ENCODE results near the gene CASKIN1.

The CASKIN1 gene

DNA sequence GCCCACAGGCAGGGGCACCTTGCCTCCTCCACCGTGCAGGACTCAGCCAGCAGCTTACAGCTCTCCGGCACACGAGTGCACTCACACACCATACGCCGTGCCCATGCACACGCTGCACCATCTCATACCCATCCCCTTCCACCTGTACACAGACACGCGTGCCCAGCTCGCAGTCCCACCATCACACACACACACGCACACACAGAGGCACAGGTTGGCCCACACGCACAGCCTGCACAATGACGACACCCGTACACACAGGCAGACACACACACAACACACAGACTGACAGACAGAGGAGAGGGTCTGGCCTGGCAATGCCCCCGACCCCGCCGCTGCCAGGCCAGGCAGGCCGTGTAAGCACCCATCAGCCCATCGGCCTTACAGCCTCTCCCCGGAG, 12.1 kb downstream of the CASKIN1 start:
- TF ChIP-seq GABPA (IDR thresholded peaks at IDR 0.05; ENCODE audit: low read depth) (no peak), POLR2AphosphoS5 (IDR thresholded peaks at IDR 0.05; ENCODE audit: low read depth) (no peak), CTCF (IDR thresholded peaks at IDR 0.05; ENCODE audit: insufficient read depth, low read length) (no peak), SPI1 (IDR thresholded peaks at IDR 0.05; ENCODE audit: borderline replicate concordance, low read depth) (no peak), REST (IDR thresholded peaks at IDR 0.05; ENCODE audit: insufficient replicate concordance, low read depth) (no peak)
- no peak overlapping the region for H3K4me3 ChIP-seq (replicated peaks; ENCODE audit: insufficient read depth, low read length)
- DNase-seq (ENCODE audit: low read depth in 1 of 2, low spot score in 1 of 2) = no peak
- H3K27ac ChIP-seq (replicated peaks) = no peak overlapping the region
- H3K27me3 ChIP-seq (ENCODE audit: insufficient read depth, poor library complexity, severe bottlenecking) = peaks cover 3% of the 10 kb centered on the region

GRCh38 chr16:2183671-2184070, 12.7 kb downstream of the CASKIN1 start:
- Histone ChIP-seq H3K27ac (replicated peaks) (no peak overlapping the region), H3K27me3 (ENCODE audit: insufficient read depth, poor library complexity, severe bottlenecking) (peaks cover 3% of the 10 kb centered on the region), H3K4me3 (replicated peaks; ENCODE audit: insufficient read depth, low read length) (no peak overlapping the region)
- no peak for DNase-seq (ENCODE audit: low read depth in 1 of 2, low spot score in 1 of 2)
- no peak for TF ChIP-seq GABPA (IDR thresholded peaks at IDR 0.05; ENCODE audit: low read depth)
- TF ChIP-seq CTCF (IDR thresholded peaks at IDR 0.05; ENCODE audit: insufficient read depth, low read length) = no peak
- no peak for TF ChIP-seq POLR2AphosphoS5 (IDR thresholded peaks at IDR 0.05; ENCODE audit: low read depth)
- TF ChIP-seq SPI1 (IDR thresholded peaks at IDR 0.05; ENCODE audit: borderline replicate concordance, low read depth) = no peak
- no peak for TF ChIP-seq REST (IDR thresholded peaks at IDR 0.05; ENCODE audit: insufficient replicate concordance, low read depth)

DNA sequence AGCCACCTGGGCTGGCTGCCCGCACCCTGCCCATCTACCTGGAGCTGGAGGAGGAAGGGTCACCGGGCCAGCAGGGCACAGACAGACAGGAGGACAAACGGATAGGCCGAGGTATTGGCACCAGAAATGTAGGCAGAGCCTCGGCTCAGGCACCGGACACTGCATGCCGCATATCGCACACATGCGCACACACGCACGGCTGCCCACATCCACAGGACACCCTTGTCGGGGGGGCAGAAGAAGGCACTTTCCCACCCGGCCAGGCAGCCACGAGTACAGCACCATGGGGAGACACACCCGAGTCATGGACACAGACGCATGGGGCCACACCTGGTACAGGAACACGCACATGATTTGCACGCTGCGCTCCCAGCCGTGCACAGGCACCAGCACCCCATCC, 14.5 kb downstream of the CASKIN1 start:
- H3K4me3 ChIP-seq (replicated peaks; ENCODE audit: insufficient read depth, low read length) = no peak overlapping the region
- no peak for DNase-seq (ENCODE audit: low read depth in 1 of 2, low spot score in 1 of 2)
- H3K27ac ChIP-seq (replicated peaks) = no peak overlapping the region
- peaks cover 3% of the 10 kb centered on the region for H3K27me3 ChIP-seq (ENCODE audit: insufficient read depth, poor library complexity, severe bottlenecking)
- TF ChIP-seq GABPA (IDR thresholded peaks at IDR 0.05; ENCODE audit: low read depth) (no peak), REST (IDR thresholded peaks at IDR 0.05; ENCODE audit: insufficient replicate concordance, low read depth) (no peak), CTCF (IDR thresholded peaks at IDR 0.05; ENCODE audit: insufficient read depth, low read length) (no peak), POLR2AphosphoS5 (IDR thresholded peaks at IDR 0.05; ENCODE audit: low read depth) (no peak), SPI1 (IDR thresholded peaks at IDR 0.05; ENCODE audit: borderline replicate concordance, low read depth) (no peak)
